LNCaP clone FGC (cell line): Measurements from ENCODE around the gene BAG5.

Source experiments
- DNase-seq: peaks from one replicate; pipeline ENCODE4 v3.0.0-alpha.2; 2011; ENCODE audit warnings: low read depth
- H3K4me3 ChIP-seq: 2 replicates; pipeline ENCODE4 v1.5.1; 2011; ENCODE audit warnings: mild to moderate bottlenecking, low read depth, low read length, control low read depth
- TF ChIP-seq, protein P1 (sequence below): IDR thresholded peaks from 2 replicates; pipeline ENCODE4 v1.5.1; 2012; ENCODE audit warnings: mild to moderate bottlenecking; ENCODE audit not compliant: control insufficient read depth, insufficient read depth; ENCODE audit errors: extremely low read depth

The BAG5 gene

DNA sequence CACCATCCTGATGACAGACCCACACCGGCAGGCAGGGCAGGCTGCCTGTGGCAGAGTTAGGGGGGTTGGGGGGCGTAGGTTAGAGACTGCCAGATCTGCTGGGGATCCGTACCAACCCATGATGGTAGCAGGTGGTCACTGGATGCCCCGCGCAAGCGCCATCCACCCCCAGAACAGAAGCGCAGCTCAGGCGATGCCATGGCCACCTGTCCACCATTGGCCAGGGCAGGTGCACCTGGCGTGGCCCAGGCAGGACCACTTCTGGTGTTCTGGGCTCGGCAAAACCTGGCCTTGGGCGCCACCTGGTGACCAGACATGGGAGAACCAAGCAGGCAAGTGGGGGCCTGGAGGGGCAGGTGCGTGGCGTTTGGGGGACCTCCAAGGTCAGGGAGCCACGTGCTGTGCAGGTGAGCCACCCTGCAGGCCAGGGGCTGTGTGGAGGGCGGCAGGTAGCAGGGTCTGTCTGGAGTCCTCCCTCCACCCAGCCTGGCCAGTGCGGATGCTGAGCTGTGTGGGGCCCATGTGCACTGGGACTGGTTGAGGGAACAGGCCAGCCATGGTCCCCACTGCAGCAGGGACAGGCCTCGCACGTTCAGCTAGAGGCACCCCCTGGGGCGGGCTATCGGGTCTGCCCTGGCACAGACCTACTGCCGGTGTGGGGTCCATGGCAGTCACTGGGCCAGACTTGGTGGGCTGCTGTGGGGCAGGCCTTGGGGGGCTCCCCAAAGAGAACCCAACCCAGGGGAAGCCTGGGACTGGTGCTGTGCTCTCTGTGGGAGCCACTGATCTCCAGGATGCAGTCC, 15.6 kb downstream of the BAG5 start:
- DNase-seq, result no peak
- TF ChIP-seq, protein P1, sequence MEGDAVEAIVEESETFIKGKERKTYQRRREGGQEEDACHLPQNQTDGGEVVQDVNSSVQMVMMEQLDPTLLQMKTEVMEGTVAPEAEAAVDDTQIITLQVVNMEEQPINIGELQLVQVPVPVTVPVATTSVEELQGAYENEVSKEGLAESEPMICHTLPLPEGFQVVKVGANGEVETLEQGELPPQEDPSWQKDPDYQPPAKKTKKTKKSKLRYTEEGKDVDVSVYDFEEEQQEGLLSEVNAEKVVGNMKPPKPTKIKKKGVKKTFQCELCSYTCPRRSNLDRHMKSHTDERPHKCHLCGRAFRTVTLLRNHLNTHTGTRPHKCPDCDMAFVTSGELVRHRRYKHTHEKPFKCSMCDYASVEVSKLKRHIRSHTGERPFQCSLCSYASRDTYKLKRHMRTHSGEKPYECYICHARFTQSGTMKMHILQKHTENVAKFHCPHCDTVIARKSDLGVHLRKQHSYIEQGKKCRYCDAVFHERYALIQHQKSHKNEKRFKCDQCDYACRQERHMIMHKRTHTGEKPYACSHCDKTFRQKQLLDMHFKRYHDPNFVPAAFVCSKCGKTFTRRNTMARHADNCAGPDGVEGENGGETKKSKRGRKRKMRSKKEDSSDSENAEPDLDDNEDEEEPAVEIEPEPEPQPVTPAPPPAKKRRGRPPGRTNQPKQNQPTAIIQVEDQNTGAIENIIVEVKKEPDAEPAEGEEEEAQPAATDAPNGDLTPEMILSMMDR, result peak; percentile 93
- H3K4me3 ChIP-seq, result no peak overlapping the region

DNA sequence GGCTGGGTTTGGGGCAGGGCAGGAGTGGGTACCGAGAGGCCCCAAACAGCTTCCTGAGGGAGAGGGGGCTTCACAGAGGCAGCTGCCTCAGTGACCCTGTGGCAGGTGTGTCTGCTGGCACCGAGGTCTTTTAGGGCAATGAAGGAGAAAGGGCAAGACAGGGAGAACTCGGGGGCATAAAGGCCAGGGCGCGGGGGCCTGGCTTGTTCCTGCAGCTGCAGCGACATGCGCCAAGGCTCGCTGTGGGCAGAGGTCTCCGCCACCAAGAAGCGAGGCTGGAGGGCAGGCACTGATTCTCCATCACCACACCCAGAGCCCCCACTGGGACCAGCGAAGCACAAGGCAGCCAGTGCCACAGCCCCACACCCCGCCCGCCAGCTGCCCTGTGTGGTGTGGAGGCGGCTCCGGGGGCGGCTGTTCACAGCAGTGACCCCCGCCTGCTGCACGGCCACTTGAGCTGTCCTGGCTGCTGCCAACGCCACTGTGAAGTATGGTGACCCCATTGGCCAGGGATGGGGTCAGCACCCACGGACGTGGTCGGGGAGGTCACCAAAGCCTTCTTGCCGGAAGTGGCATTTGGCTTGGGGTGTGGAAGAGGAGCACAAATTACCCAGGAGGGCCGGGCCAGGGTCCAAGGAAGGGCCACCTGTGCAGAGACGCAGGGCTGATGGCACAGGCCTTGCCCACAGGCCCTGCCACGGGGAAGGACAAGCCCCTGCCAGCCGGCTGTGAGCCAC, 16.4 kb downstream of the BAG5 start:
- no peak for DNase-seq
- H3K4me3 ChIP-seq, result no peak overlapping the region
- TF ChIP-seq, protein P1, result no peak

DNA sequence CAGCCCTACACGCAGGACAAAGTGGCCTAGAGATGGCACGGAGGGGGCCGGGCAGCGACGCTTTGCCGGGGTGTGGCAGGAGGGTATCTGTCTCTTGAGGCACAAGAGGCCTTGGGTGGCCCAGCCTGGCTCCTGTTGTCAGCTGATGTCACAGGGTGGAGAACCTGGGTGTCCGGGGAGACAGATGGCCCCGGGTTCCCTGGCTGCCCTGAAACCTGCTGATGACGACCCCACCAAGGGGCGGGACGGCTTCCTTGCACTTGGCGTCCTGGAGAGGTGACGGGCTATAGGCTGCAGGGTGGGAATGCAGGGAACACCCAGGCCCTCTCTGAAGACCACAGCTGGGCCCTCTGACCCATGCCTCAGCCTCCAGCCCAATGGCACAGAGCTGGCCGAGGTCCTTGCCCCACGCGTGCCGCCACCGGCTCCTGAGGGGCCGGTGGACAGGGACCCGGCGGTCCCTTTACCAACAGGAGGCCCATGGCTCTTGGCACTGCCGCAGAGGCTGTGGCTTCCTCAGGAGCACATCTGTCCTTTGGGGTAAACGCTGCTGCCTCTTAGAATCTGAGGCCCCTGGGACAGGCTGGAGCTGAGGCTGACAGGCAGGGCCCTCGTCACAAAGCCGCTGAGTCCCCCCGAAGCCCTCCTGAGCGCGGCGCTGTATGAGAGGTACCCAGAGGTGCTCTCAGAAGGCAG, 17.1 kb downstream of the BAG5 start:
- H3K4me3 ChIP-seq, result no peak overlapping the region
- TF ChIP-seq, protein P1, result no peak
- no peak for DNase-seq

DNA sequence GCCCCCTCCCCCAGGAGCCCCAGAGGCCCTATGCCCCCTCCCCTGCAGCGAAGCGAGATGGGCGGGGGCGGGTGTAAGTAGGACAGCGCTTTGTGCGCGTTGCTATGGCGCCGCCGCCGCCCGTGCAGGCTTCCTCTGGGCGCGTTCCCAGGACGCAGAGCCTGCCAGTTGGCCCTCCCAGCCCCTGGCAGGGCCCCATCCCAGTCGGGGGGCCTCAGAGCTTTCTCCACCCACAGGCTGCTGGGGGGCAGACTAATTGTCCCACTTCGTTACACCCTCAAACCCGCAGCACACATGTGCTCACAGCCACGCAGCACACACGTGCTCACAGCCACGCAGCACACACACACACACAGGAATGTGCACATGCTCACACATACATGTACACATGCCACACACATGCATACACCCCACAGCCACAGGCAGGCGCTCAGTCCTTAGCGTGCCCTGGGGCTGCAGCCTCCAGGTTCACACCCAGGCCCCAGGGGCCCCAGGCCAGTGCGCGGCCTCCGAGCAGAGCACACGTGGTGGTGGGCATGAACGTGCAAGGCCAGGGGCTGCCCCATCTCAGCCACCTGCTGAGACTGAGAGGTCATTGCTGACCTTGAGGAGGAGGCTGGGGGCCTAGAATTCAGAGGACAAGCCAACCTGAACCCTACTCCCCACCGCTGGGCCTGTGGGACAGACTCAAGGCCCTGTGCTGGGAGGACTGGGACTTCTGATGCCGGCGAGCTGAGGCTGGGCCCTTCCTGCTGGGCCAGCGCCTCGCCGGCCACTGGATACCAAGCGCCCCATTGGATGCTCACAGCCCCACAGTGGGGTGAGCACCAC, 17.9 kb downstream of the BAG5 start:
- no peak for DNase-seq
- no peak overlapping the region for H3K4me3 ChIP-seq
- TF ChIP-seq, protein P1, result no peak

DNA sequence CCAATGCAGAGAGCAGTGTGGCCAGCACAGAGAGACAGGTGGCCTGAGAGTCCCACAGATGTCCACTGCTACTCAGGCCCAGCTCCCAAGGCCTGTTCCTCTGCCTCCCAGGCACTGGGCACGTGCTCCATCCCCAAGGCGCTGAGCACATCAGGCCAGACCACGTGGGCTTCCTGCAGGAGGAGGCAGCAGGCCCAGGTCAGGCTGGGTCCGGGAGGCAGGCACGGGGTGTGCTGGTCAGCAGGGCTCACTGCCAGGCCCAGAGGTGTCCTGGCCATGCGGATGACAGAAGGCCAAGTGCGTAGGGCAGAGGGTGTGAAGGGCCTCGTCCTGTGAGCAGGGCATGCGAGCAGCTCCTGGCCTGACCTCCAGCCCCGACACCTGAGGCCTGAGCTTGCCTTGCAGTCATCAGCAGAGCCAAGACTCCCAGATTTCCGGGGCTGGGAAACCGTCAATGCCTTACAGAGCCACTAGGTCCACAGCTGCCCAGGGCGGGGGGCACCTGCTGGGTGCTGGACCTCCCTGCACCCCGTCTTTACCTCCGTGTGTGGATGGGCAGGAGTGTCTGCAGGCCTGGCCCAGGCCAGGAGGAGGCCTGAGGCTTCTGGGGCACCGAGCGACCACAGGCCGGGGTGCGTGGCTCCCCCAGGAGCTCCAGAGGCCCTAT, 18.6 kb downstream of the BAG5 start:
- no peak for DNase-seq
- no peak overlapping the region for H3K4me3 ChIP-seq
- TF ChIP-seq, protein P1, result no peak

GRCh38 chr14:103543140-103543539, 19.3 kb downstream of the BAG5 start:
- H3K4me3 ChIP-seq, result no peak overlapping the region
- DNase-seq, result no peak
- TF ChIP-seq, protein P1, result no peak
